Endothelial cell (in vitro differentiated cells): ENCODE measurements around the gene DELE1. TPM values are rescaled to one million over a fixed set of nuclear protein-coding genes. Genes with fewer than 3 reads are reported as not detected.

Experiments
- DNase-seq: peaks from one replicate; pipeline ENCODE4 v3.0.0; 2021; ENCODE audit warnings: low spot score
- H3K27ac Mint-ChIP-seq: one replicate; pipeline ENCODE4 v1.8.0; 2021; ENCODE audit warnings: mixed read lengths, inconsistent platforms; ENCODE audit not compliant: unreplicated experiment
- H3K27me3 Mint-ChIP-seq: one replicate; pipeline ENCODE4 v1.8.0; 2021; ENCODE audit warnings: mild to moderate bottlenecking, moderate library complexity, mixed read lengths, inconsistent platforms; ENCODE audit not compliant: unreplicated experiment
- H3K36me3 Mint-ChIP-seq: one replicate; pipeline ENCODE4 v1.8.0; 2021; ENCODE audit warnings: mild to moderate bottlenecking, low read depth, mixed read lengths, inconsistent platforms; ENCODE audit not compliant: unreplicated experiment
- H3K4me1 Mint-ChIP-seq: one replicate; pipeline ENCODE4 v1.8.0; 2021; ENCODE audit warnings: mild to moderate bottlenecking, mixed read lengths, inconsistent platforms; ENCODE audit not compliant: unreplicated experiment
- H3K4me3 Mint-ChIP-seq: one replicate; pipeline ENCODE4 v1.8.0; 2021; ENCODE audit warnings: mild to moderate bottlenecking, mixed read lengths, inconsistent platforms; ENCODE audit not compliant: unreplicated experiment
- H3K9me3 Mint-ChIP-seq: one replicate; pipeline ENCODE4 v1.8.0; 2021; ENCODE audit warnings: mixed read lengths, inconsistent platforms; ENCODE audit not compliant: unreplicated experiment
- CTCF ChIP-seq: fragments of 200-600 bp; sonication (generic); IDR thresholded peaks from one replicate; pipeline ENCODE4 v1.5.0; 2021; ENCODE audit warnings: antibody characterized with exemption; ENCODE audit not compliant: unreplicated experiment
- total RNA-seq: library from RNA; stranded (reverse); fragmentation: NEBNext Ultra II Directional; extraction: Animal tissue kit (Norgen Biotek cat#: 25700); gene quantifications from one replicate; pipeline ENCODE4 v1.2.1, GENCODE V29; 2021; ENCODE audit not compliant: unreplicated experiment

Gene DELE1
- total RNA-seq, 1 donor from 2014 or later = 115 TPM

- H3K27me3 Mint-ChIP-seq = peaks cover 4% of the 10 kb centered on the region
- peak; percentile 94 for TF ChIP-seq CTCF
Measured at GRCh38 chr5:141968914-141969608, 45.4 kb downstream of the DELE1 start, which contains the start of gene RNF14. RNF14 (plus strand) TSS chr5:141969105; CDS start chr5:141973589, 4,484 bp downstream.

GRCh38 chr5:141969783-141970771 is 46.4 kb downstream of the DELE1 start:
- TF ChIP-seq CTCF = no peak
- Mint-ChIP-seq H3K9me3 (no peaks in the 10 kb centered on the region), H3K4me3 (peak overlapping the region; percentile 94), H3K36me3 (peaks cover 15% of the 10 kb centered on the region), H3K4me1 (peaks cover 19% of the 10 kb centered on the region), H3K27me3 (peaks cover 4% of the 10 kb centered on the region), H3K27ac (peak overlapping the region; percentile 96)
- no peak for DNase-seq

More at GRCh38 chr5:141968914-141969608, 45.4 kb downstream of the DELE1 start, which contains the start of gene RNF14:
- Mint-ChIP-seq H3K4me3 (peak within 1 kb of the TSS; percentile 94), H3K4me1 (peaks cover 19% of the 10 kb centered on the region), H3K9me3 (no peaks in the 10 kb centered on the region), H3K27ac (peak within 1 kb of the TSS; percentile 96), H3K36me3 (peaks cover 8% of the 10 kb centered on the region)
- DNase-seq = peak; percentile 96

GRCh38 chr5:141973871-141974595 is 50.4 kb downstream of the DELE1 start:
- DNase-seq = no peak
- H3K27me3 Mint-ChIP-seq = peaks cover 1% of the 10 kb centered on the region
- H3K9me3 Mint-ChIP-seq = no peaks in the 10 kb centered on the region
- no peak for TF ChIP-seq CTCF
- H3K27ac Mint-ChIP-seq = no peak overlapping the region
- peaks cover 26% of the 10 kb centered on the region for H3K36me3 Mint-ChIP-seq
- H3K4me3 Mint-ChIP-seq = peak overlapping the region; percentile 8
- H3K4me1 Mint-ChIP-seq = peaks cover 14% of the 10 kb centered on the region

GRCh38 chr5:141976176-141976575 is 52.5 kb downstream of the DELE1 start:
- Mint-ChIP-seq H3K4me1 (no peaks in the 10 kb centered on the region), H3K4me3 (no peak overlapping the region), H3K9me3 (no peaks in the 10 kb centered on the region), H3K27me3 (peaks cover 1% of the 10 kb centered on the region), H3K36me3 (peaks cover 36% of the 10 kb centered on the region), H3K27ac (no peak overlapping the region)
- no peak for TF ChIP-seq CTCF
- DNase-seq = no peak
